Measurements from ENCODE around the gene E2F4. TPM values are rescaled to one million over a fixed set of nuclear protein-coding genes. Genes with fewer than 3 reads are reported as not detected.

E2F4 gene
- total RNA-seq, 1 donor from 2014 or later = 51.2 TPM

- H3K27me3 Mint-ChIP-seq (ENCODE audit: low read depth, unreplicated experiment) = peaks cover 8% of the 10 kb centered on the region
Measured at GRCh38 chr16:67245674-67246080, 53.7 kb downstream of the E2F4 start.

GRCh38 chr16:67246081-67246755, 54.3 kb downstream of the E2F4 start:
- TF ChIP-seq CTCF (IDR thresholded peaks at IDR 0.05; ENCODE audit: insufficient read depth, low read depth, low read length) (peak; percentile 13), EZH2 (IDR thresholded peaks at IDR 0.05; ENCODE audit: insufficient read depth, low read length) (no peak)
- H3K27ac Mint-ChIP-seq (ENCODE audit: unreplicated experiment) = peak overlapping the region; percentile 7

More at GRCh38 chr16:67245674-67246080, 53.7 kb downstream of the E2F4 start:
- no peaks in the 10 kb centered on the region for H3K9me3 ChIP-seq (ENCODE audit: insufficient read depth, low read depth, low read length)
- peaks cover 45% of the 10 kb centered on the region for H3K79me2 ChIP-seq (ENCODE audit: insufficient read depth, low read length)
- Mint-ChIP-seq H3K9me3 (ENCODE audit: unreplicated experiment) (no peaks in the 10 kb centered on the region), H3K36me3 (ENCODE audit: low read depth, unreplicated experiment) (no peaks in the 10 kb centered on the region), H3K4me3 (ENCODE audit: unreplicated experiment) (peak overlapping the region; percentile 89), H3K4me1 (ENCODE audit: low read depth, unreplicated experiment) (peaks cover 37% of the 10 kb centered on the region), H3K27ac (ENCODE audit: unreplicated experiment) (peak overlapping the region; percentile 96)
- peak overlapping the region; percentile 72 for H3K27ac ChIP-seq (ENCODE audit: low read depth, low read length)
- peaks cover 67% of the 10 kb centered on the region for H3K4me1 ChIP-seq (ENCODE audit: insufficient read depth, low read length)
- no peaks in the 10 kb centered on the region for H3K36me3 ChIP-seq (ENCODE audit: insufficient read depth, low read length)
- H4K20me1 ChIP-seq (ENCODE audit: insufficient read depth, low read length) = no peaks in the 10 kb centered on the region
- H2AFZ ChIP-seq (ENCODE audit: low read depth, low read length) = peak overlapping the region; percentile 40
- H3K4me2 ChIP-seq (ENCODE audit: low read length) = peak overlapping the region; percentile 95
- DNase-seq (ENCODE audit: low read depth) = no peak
- no peak for FAIRE-seq
- H3K9ac ChIP-seq (ENCODE audit: low read length) = peak overlapping the region; percentile 82
- H3K4me3 ChIP-seq (ENCODE audit: insufficient read depth, low read depth, low read length) = peak overlapping the region; percentile 74
- TF ChIP-seq CTCF (IDR thresholded peaks at IDR 0.05; ENCODE audit: insufficient read depth, low read depth, low read length) (no peak), EZH2 (IDR thresholded peaks at IDR 0.05; ENCODE audit: insufficient read depth, low read length) (no peak)
- no peaks in the 10 kb centered on the region for H3K27me3 ChIP-seq (ENCODE audit: insufficient read depth, low read length)

GRCh38 chr16:67246756-67247191, 54.8 kb downstream of the E2F4 start:
- peaks cover 30% of the 10 kb centered on the region for H3K4me1 Mint-ChIP-seq (ENCODE audit: low read depth, unreplicated experiment)
- no peak for TF ChIP-seq EZH2 (IDR thresholded peaks at IDR 0.05; ENCODE audit: insufficient read depth, low read length)
- no peak for TF ChIP-seq CTCF (IDR thresholded peaks at IDR 0.05; ENCODE audit: insufficient read depth, low read depth, low read length)
- no peak for FAIRE-seq
- peaks cover 12% of the 10 kb centered on the region for H3K27me3 Mint-ChIP-seq (ENCODE audit: low read depth, unreplicated experiment)
- H3K36me3 Mint-ChIP-seq (ENCODE audit: low read depth, unreplicated experiment) = no peaks in the 10 kb centered on the region
- H3K36me3 ChIP-seq (ENCODE audit: insufficient read depth, low read length) = no peaks in the 10 kb centered on the region
- H3K9ac ChIP-seq (ENCODE audit: low read length) = peak overlapping the region; percentile 82
- no peaks in the 10 kb centered on the region for H4K20me1 ChIP-seq (ENCODE audit: insufficient read depth, low read length)
- peak overlapping the region; percentile 74 for H3K4me3 ChIP-seq (ENCODE audit: insufficient read depth, low read depth, low read length)
- peak overlapping the region; percentile 72 for H3K27ac ChIP-seq (ENCODE audit: low read depth, low read length)
- H3K9me3 Mint-ChIP-seq (ENCODE audit: unreplicated experiment) = no peaks in the 10 kb centered on the region
- H3K4me3 Mint-ChIP-seq (ENCODE audit: unreplicated experiment) = peak overlapping the region; percentile 89
- H3K27ac Mint-ChIP-seq (ENCODE audit: unreplicated experiment) = no peak overlapping the region
- H3K79me2 ChIP-seq (ENCODE audit: insufficient read depth, low read length) = peaks cover 41% of the 10 kb centered on the region
- no peaks in the 10 kb centered on the region for H3K27me3 ChIP-seq (ENCODE audit: insufficient read depth, low read length)
- peak overlapping the region; percentile 95 for H3K4me2 ChIP-seq (ENCODE audit: low read length)
- H3K9me3 ChIP-seq (ENCODE audit: insufficient read depth, low read depth, low read length) = no peaks in the 10 kb centered on the region
- H3K4me1 ChIP-seq (ENCODE audit: insufficient read depth, low read length) = peaks cover 57% of the 10 kb centered on the region
- DNase-seq (ENCODE audit: low read depth) = no peak
- H2AFZ ChIP-seq (ENCODE audit: low read depth, low read length) = peak overlapping the region; percentile 64

More at GRCh38 chr16:67246081-67246755, 54.3 kb downstream of the E2F4 start:
- H3K27me3 Mint-ChIP-seq (ENCODE audit: low read depth, unreplicated experiment) = peaks cover 9% of the 10 kb centered on the region
- DNase-seq (ENCODE audit: low read depth) (peak; percentile 82), FAIRE-seq (no peak)
- no peaks in the 10 kb centered on the region for H3K9me3 Mint-ChIP-seq (ENCODE audit: unreplicated experiment)
- Histone ChIP-seq H3K9me3 (ENCODE audit: insufficient read depth, low read depth, low read length) (no peaks in the 10 kb centered on the region), H3K4me2 (ENCODE audit: low read length) (peak overlapping the region; percentile 95), H3K4me1 (ENCODE audit: insufficient read depth, low read length) (peaks cover 62% of the 10 kb centered on the region), H3K79me2 (ENCODE audit: insufficient read depth, low read length) (peaks cover 44% of the 10 kb centered on the region), H2AFZ (ENCODE audit: low read depth, low read length) (peak overlapping the region; percentile 40), H3K27me3 (ENCODE audit: insufficient read depth, low read length) (no peaks in the 10 kb centered on the region), H3K27ac (ENCODE audit: low read depth, low read length) (peak overlapping the region; percentile 72), H4K20me1 (ENCODE audit: insufficient read depth, low read length) (no peaks in the 10 kb centered on the region), H3K36me3 (ENCODE audit: insufficient read depth, low read length) (no peaks in the 10 kb centered on the region), H3K4me3 (ENCODE audit: insufficient read depth, low read depth, low read length) (peak overlapping the region; percentile 74), H3K9ac (ENCODE audit: low read length) (peak overlapping the region; percentile 82)
- H3K4me1 Mint-ChIP-seq (ENCODE audit: low read depth, unreplicated experiment) = peaks cover 34% of the 10 kb centered on the region
- no peaks in the 10 kb centered on the region for H3K36me3 Mint-ChIP-seq (ENCODE audit: low read depth, unreplicated experiment)
- peak overlapping the region; percentile 89 for H3K4me3 Mint-ChIP-seq (ENCODE audit: unreplicated experiment)
